ENCODE measurements around the gene SOBP.
A peak's percentile ranks its signal among the peaks of the same experiment; 100 is the strongest.

Gene SOBP

GRCh38 chr6:107699254-107699653 is 209.3 kb downstream of the SOBP start:
- DNase-seq, result no peak

- no peak for DNase-seq
Measured at GRCh38 chr6:107699697-107700325, 209.9 kb downstream of the SOBP start.

- DNase-seq, result no peak
Measured at GRCh38 chr6:107703606-107704005, 213.7 kb downstream of the SOBP start.

- peak in 1 of 2 experiments; percentile 13 for DNase-seq
Measured at GRCh38 chr6:107704347-107705013, 214.6 kb downstream of the SOBP start.

GRCh38 chr6:107706516-107707115 is 216.7 kb downstream of the SOBP start:
- no peak for DNase-seq

GRCh38 chr6:107707346-107708275 is 217.7 kb downstream of the SOBP start:
- DNase-seq, result no peak

GRCh38 chr6:107708435-107708834 is 218.5 kb downstream of the SOBP start:
- DNase-seq, result no peak

- no peak for DNase-seq
Measured at GRCh38 chr6:107709341-107709740, 219.4 kb downstream of the SOBP start.

All from SHP77 (cell line).